HCT116 (cell line): ENCODE results near the gene PPY. TPM values are rescaled to one million over a fixed set of nuclear protein-coding genes. Genes with fewer than 3 reads are reported as not detected.
"Not testable (repeated sequence)": the region's sequence is repeated elsewhere in the genome, so short reads cannot be mapped to it uniquely, and the experiment has no call there.

ENCODE experiments used
- ATAC-seq: fragments of 200-7000 bp; cut with Tn5 transposase; 2 replicates; pipeline ENCODE4 v1.9.1; 2020; ENCODE audit warnings: mild to moderate bottlenecking, moderate library complexity
- BruUV-seq: library from RNA; stranded (reverse); fragments of 400-500 nt; replicated peaks from 2 replicates; lab custom pipeline; 2021; lab: Mats Ljungman, UMichigan
- CTCF ChIA-PET: fragments of 300-600 bp; sonication (Branson Sonifier 250); formaldehyde crosslinking; loops from one replicate; lab custom pipeline; 2021; ENCODE audit warnings: antibody characterized with exemption; lab: Charles Lee
- POLR2A ChIA-PET: fragments of 300-600, 350-600 bp; sonication (Branson Sonifier 250); formaldehyde crosslinking; loops from one replicate; lab custom pipeline; 2021; ENCODE audit warnings: antibody characterized with exemption; lab: Charles Lee
- RAD21 ChIA-PET, 2 experiments: fragments of 300-600 bp; sonication (Branson Sonifier 250); formaldehyde crosslinking; loops; one replicate each; lab custom pipeline; 2023; ENCODE audit warnings: low total read pairs in 2 of 2; ENCODE audit not compliant: uncharacterized antibody in 2 of 2, unreplicated experiment in 2 of 2, low non-redundant PET in 1 of 2; lab: Charles Lee
- DNase-seq: peaks from one replicate; pipeline ENCODE4 v3.0.0-alpha.2; 2010; ENCODE audit warnings: low read depth, low spot score
- H2AFZ ChIP-seq: fragments of 200-600 bp; shearing (Covaris generic), sonication (generic); 2 replicates; pipeline ENCODE4 v1.6.1; 2017; ENCODE audit warnings: low read depth, mixed run types, mixed read lengths, antibody characterized with exemption, low read length; ENCODE audit not compliant: poor library complexity, severe bottlenecking
- H3K27ac ChIP-seq: 2 replicates; pipeline ENCODE4 v1.5.1; 2012; ENCODE audit warnings: low read depth, low read length
- H3K27me3 ChIP-seq: fragments of 200-600 bp; sonication (generic); 2 replicates; pipeline ENCODE4 v1.6.1; 2016; ENCODE audit warnings: mixed run types, low read length, mixed read lengths; ENCODE audit not compliant: insufficient read depth
- H3K36me3 ChIP-seq, 2 experiments: fragments of 200-500 bp in 1 of 2; fragments of 200-600 bp in 1 of 2; sonication (Bioruptor generic) in 1 of 2; sonication (generic) in 1 of 2; 2 replicates each; pipeline versions ENCODE4 v1.5.1 to v1.6.1; 2014 to 2016; ENCODE audit warnings: low read length in 2 of 2, inconsistent platforms in 1 of 2, mixed read lengths in 1 of 2, mixed run types in 1 of 2; ENCODE audit not compliant: insufficient read depth in 2 of 2, control insufficient read depth in 1 of 2
- H3K4me1 ChIP-seq, 2 experiments: fragments of 200-600 bp in 1 of 2; sonication (generic) in 1 of 2; 2 replicates each; pipeline versions ENCODE4 v1.5.1 to v1.6.1; 2012 to 2017; ENCODE audit warnings: low read length in 2 of 2, inconsistent platforms in 1 of 2, mild to moderate bottlenecking in 1 of 2, mixed read lengths in 1 of 2, mixed run types in 1 of 2, moderate library complexity in 1 of 2; ENCODE audit not compliant: insufficient read depth in 2 of 2, control insufficient read depth in 1 of 2
- H3K4me2 ChIP-seq: fragments of 200-600 bp; sonication (generic); 2 replicates; pipeline ENCODE4 v1.6.1; 2017; ENCODE audit warnings: mixed run types, low read length, mixed read lengths
- H3K4me3 ChIP-seq, 2 experiments: fragments of 200-600 bp in 1 of 2; sonication (generic) in 1 of 2; replicated peaks in 1 of 2; 2 replicates each; pipeline ENCODE4 v1.5.1; 2011 to 2016; ENCODE audit warnings: low read length in 2 of 2, control low read depth in 1 of 2, low read depth in 1 of 2, mild to moderate bottlenecking in 1 of 2, mixed read lengths in 1 of 2, mixed run types in 1 of 2
- H3K79me2 ChIP-seq: fragments of 200-600 bp; sonication (generic); 2 replicates; pipeline ENCODE4 v1.6.1; 2017; ENCODE audit warnings: mild to moderate bottlenecking, mixed run types, low read length, moderate library complexity, mixed read lengths; ENCODE audit not compliant: insufficient read depth
- H3K9ac ChIP-seq: fragments of 200-600 bp; sonication (generic); 2 replicates; pipeline ENCODE4 v1.6.1; 2016; ENCODE audit warnings: low read length, mixed read lengths
- H3K9me2 ChIP-seq: fragments of 200-600 bp; sonication (generic), shearing (Covaris generic); 2 replicates; pipeline ENCODE4 v1.6.1; 2017; ENCODE audit warnings: mixed run types, mild to moderate bottlenecking, moderate library complexity; ENCODE audit not compliant: insufficient read depth
- H3K9me3 ChIP-seq, 2 experiments: fragments of 200-500 bp in 1 of 2; fragments of 200-600 bp in 1 of 2; sonication (Bioruptor generic) in 1 of 2; sonication (generic) in 1 of 2; 2 replicates each; pipeline ENCODE4 v1.6.1; 2014 to 2017; ENCODE audit warnings: low read length in 2 of 2, mixed read lengths in 2 of 2, inconsistent platforms in 1 of 2, low read depth in 1 of 2, mild to moderate bottlenecking in 1 of 2, mixed run types in 1 of 2, moderate library complexity in 1 of 2; ENCODE audit not compliant: control insufficient read depth in 1 of 2, insufficient read depth in 1 of 2
- H4K20me1 ChIP-seq: fragments of 200-600 bp; sonication (generic), shearing (Covaris generic); 2 replicates; pipeline ENCODE4 v1.6.1; 2017; ENCODE audit warnings: mixed run types, mild to moderate bottlenecking, moderate library complexity; ENCODE audit not compliant: insufficient read depth
- CBX3 ChIP-seq: IDR thresholded peaks from 2 replicates; pipeline ENCODE4 v1.6.1; 2012; ENCODE audit warnings: low read depth
- CEBPB ChIP-seq: IDR thresholded peaks from 2 replicates; pipeline ENCODE4 v1.6.1; 2012; ENCODE audit warnings: low read depth
- EGR1 ChIP-seq: IDR thresholded peaks from 2 replicates; pipeline ENCODE4 v1.6.1; 2012; ENCODE audit warnings: low read depth
- EZH2 ChIP-seq: fragments of 200-600 bp; sonication (generic); IDR thresholded peaks from 2 replicates; pipeline ENCODE4 v1.6.1; 2017; ENCODE audit warnings: antibody characterized with exemption, mixed run types
- EZH2phosphoT487 ChIP-seq: fragments of 200-600 bp; IDR thresholded peaks from 2 replicates; pipeline ENCODE4 v1.6.1; 2018; ENCODE audit warnings: antibody characterized with exemption, borderline replicate concordance
- POLR2A ChIP-seq: IDR thresholded peaks from 2 replicates; pipeline ENCODE4 v1.7.0; 2011; ENCODE audit warnings: borderline replicate concordance; ENCODE audit not compliant: insufficient read depth, insufficient read length; ENCODE audit errors: extremely low read depth
- RAD21 ChIP-seq: IDR thresholded peaks from 2 replicates; pipeline ENCODE4 v1.6.1; 2012; ENCODE audit warnings: low read depth, mild to moderate bottlenecking
- SP1 ChIP-seq: IDR thresholded peaks from 2 replicates; pipeline ENCODE4 v1.6.1; 2012; ENCODE audit warnings: low read depth
- YY1 ChIP-seq: IDR thresholded peaks from 2 replicates; pipeline ENCODE4 v1.6.1; 2011; ENCODE audit warnings: low read length, low read depth, moderate library complexity, mild to moderate bottlenecking; ENCODE audit not compliant: insufficient replicate concordance; ENCODE audit errors: extremely low read depth
- ZNF274 ChIP-seq: fragments of 200-500 bp; sonication (Bioruptor generic); IDR thresholded peaks from 2 replicates; pipeline ENCODE4 v1.6.1; 2014; ENCODE audit warnings: mild to moderate bottlenecking, low read depth, low read length, inconsistent platforms
- intact Hi-C: fragments of 100-400 bp; cut with micrococcal nuclease; formaldehyde crosslinking; loops from 2 replicates; pipeline ENCODE4 v1.10.0; 2022
- total RNA-seq: library from RNA; stranded (reverse); gene quantifications from one replicate; pipeline ENCODE4 v1.2.1, GENCODE V29; 2021; ENCODE audit not compliant: unreplicated experiment
- TF ChIP-seq, protein P1 (sequence below), 3 experiments: fragments of 200-600 bp in 1 of 3; sonication (generic) in 1 of 3; IDR thresholded peaks in 2 of 3; conservative IDR thresholded peaks in 1 of 3; 2 replicates each; pipeline ENCODE4 v1.5.1; 2012 to 2017; ENCODE audit warnings: low read depth in 2 of 3, low read length in 2 of 3, antibody characterized with exemption in 1 of 3, borderline replicate concordance in 1 of 3, control low read depth in 1 of 3, mild to moderate bottlenecking in 1 of 3, mixed read lengths in 1 of 3, mixed run types in 1 of 3, moderate library complexity in 1 of 3; ENCODE audit not compliant: insufficient read depth in 1 of 3
- TF ChIP-seq, protein P2 (sequence below): IDR thresholded peaks from 2 replicates; pipeline ENCODE4 v1.6.1; 2012
- TF ChIP-seq, protein P3 (sequence below): IDR thresholded peaks from 2 replicates; pipeline ENCODE4 v1.6.1; 2011; ENCODE audit warnings: mild to moderate bottlenecking, low read length, moderate library complexity; ENCODE audit not compliant: insufficient replicate concordance; ENCODE audit errors: extremely low read depth

Gene PPY
- total RNA-seq, 1 experiment from 2014 or later: not detected

GRCh38 chr17:43894494-43894893, 47.8 kb downstream of the PPY start:
- DNase-seq, H3K36me3 ChIP-seq, H3K4me2 ChIP-seq, H2AFZ ChIP-seq, ATAC-seq, H3K4me3 ChIP-seq, H3K27me3 ChIP-seq, RAD21 ChIA-PET, H3K9me2 ChIP-seq, H4K20me1 ChIP-seq, H3K79me2 ChIP-seq, POLR2A ChIA-PET, H3K9me3 ChIP-seq, intact Hi-C loops, H3K9ac ChIP-seq, H3K27ac ChIP-seq, BruUV-seq: not testable (repeated sequence)
- CTCF ChIA-PET: interaction anchor here (0.8 to 1.3 kb wide), 2 partner anchors 16 kb away, joined by 3 read pairs; no protein-coding TSS in a partner anchor
- H3K4me1 ChIP-seq: peaks cover 12 to 15% of the 10 kb centered on the region in 2 experiments; a peak in 2 of 4 replicates

GRCh38 chr17:43892647-43892952, 49.7 kb downstream of the PPY start:
- ChIA-PET RAD21 (no interaction called here), CTCF (interaction anchor here (1.2 to 2.4 kb wide), 2 partner anchors 12 to 14 kb away, joined by 4 to 6 read pairs; no protein-coding TSS in a partner anchor), POLR2A (no interaction called here)
- no peak overlapping the region for H3K9ac ChIP-seq
- TF ChIP-seq, protein P1, sequence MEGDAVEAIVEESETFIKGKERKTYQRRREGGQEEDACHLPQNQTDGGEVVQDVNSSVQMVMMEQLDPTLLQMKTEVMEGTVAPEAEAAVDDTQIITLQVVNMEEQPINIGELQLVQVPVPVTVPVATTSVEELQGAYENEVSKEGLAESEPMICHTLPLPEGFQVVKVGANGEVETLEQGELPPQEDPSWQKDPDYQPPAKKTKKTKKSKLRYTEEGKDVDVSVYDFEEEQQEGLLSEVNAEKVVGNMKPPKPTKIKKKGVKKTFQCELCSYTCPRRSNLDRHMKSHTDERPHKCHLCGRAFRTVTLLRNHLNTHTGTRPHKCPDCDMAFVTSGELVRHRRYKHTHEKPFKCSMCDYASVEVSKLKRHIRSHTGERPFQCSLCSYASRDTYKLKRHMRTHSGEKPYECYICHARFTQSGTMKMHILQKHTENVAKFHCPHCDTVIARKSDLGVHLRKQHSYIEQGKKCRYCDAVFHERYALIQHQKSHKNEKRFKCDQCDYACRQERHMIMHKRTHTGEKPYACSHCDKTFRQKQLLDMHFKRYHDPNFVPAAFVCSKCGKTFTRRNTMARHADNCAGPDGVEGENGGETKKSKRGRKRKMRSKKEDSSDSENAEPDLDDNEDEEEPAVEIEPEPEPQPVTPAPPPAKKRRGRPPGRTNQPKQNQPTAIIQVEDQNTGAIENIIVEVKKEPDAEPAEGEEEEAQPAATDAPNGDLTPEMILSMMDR (IDR thresholded peaks at IDR 0.05 in 2 of 3, conservative IDR thresholded peaks at IDR 0.05 in 1 of 3; ENCODE audit: borderline replicate concordance in 1 of 3, insufficient read depth in 1 of 3, low read depth in 2 of 3, low read length in 2 of 3): no peak
- TF ChIP-seq EZH2 (no peak), CBX3 (no peak), EGR1 (no peak), RAD21 (no peak), YY1 (no peak), ZNF274 (no peak), EZH2phosphoT487 (no peak), POLR2A (no peak), CEBPB (no peak), SP1 (no peak)
- TF ChIP-seq, protein P2, sequence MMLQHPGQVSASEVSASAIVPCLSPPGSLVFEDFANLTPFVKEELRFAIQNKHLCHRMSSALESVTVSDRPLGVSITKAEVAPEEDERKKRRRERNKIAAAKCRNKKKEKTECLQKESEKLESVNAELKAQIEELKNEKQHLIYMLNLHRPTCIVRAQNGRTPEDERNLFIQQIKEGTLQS: no peak
- TF ChIP-seq, protein P3, sequence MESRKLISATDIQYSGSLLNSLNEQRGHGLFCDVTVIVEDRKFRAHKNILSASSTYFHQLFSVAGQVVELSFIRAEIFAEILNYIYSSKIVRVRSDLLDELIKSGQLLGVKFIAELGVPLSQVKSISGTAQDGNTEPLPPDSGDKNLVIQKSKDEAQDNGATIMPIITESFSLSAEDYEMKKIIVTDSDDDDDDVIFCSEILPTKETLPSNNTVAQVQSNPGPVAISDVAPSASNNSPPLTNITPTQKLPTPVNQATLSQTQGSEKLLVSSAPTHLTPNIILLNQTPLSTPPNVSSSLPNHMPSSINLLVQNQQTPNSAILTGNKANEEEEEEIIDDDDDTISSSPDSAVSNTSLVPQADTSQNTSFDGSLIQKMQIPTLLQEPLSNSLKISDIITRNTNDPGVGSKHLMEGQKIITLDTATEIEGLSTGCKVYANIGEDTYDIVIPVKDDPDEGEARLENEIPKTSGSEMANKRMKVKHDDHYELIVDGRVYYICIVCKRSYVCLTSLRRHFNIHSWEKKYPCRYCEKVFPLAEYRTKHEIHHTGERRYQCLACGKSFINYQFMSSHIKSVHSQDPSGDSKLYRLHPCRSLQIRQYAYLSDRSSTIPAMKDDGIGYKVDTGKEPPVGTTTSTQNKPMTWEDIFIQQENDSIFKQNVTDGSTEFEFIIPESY: no peak
- no peaks in the 10 kb centered on the region for H3K79me2 ChIP-seq
- no peak overlapping the region for H3K27ac ChIP-seq
- no peaks in the 10 kb centered on the region for H4K20me1 ChIP-seq
- no TSS peak for BruUV-seq
- no peaks in the 10 kb centered on the region for H3K27me3 ChIP-seq
- H3K9me2 ChIP-seq: no peaks in the 10 kb centered on the region; the same call in 1 of the 2 replicates
- ATAC-seq (no peak), DNase-seq (no peak)
- no peak overlapping the region for H3K4me2 ChIP-seq
- H3K4me3 ChIP-seq: no peak overlapping the region
- intact Hi-C loops: no loop called here
- no peaks in the 10 kb centered on the region for H3K9me3 ChIP-seq
- H3K4me1 ChIP-seq: peaks cover 0 to under 1% of the 10 kb centered on the region in 2 experiments; a peak in 1 of 4 replicates
- H3K36me3 ChIP-seq: no peaks in the 10 kb centered on the region
- no peak overlapping the region for H2AFZ ChIP-seq
